C4-2B (cell line): ENCODE data around the gene ATP1A4.

Experiments used
- CTCF ChIP-seq: fragments of 450-650 bp; conservative IDR thresholded peaks from 2 replicates; pipeline ENCODE4 v1.5.1; 2017; ENCODE audit warnings: mild to moderate bottlenecking
- ZFX ChIP-seq: fragments of 450-650 bp; IDR thresholded peaks from 2 replicates; pipeline ENCODE4 v1.6.1; 2017

GRCh38 chr1:160187407-160187806 is 36.0 kb downstream of the ATP1A4 start:
- no peak for TF ChIP-seq CTCF
- no peak for TF ChIP-seq ZFX
